ENCODE measurements around the gene MTAP.

- TF ChIP-seq CTCF (optimal IDR thresholded peaks at IDR 0.05 in 1 of 3, IDR thresholded peaks at IDR 0.05 in 1 of 3, conservative IDR thresholded peaks at IDR 0.05 in 1 of 3; ENCODE audit: extremely low read depth in 1 of 3, insufficient read depth in 2 of 3, low read length in 3 of 3) = no peak
- no peak for TF ChIP-seq EZH2 (IDR thresholded peaks at IDR 0.05; ENCODE audit: low read length)
Observed at GRCh38 chr9:21753523-21753922, 48.9 kb upstream of the MTAP start.
